Right atrium auricular region (tissue), 2 donors: Measurements from ENCODE around the gene ASMTL. TPM values are rescaled to one million over a fixed set of nuclear protein-coding genes. Genes with fewer than 3 reads are reported as not detected.
"Not testable (repeated sequence)": the region's sequence is repeated elsewhere in the genome, so short reads cannot be mapped to it uniquely, and the experiment has no call there.

Experiments used
- DNase-seq: peaks from one replicate; pipeline ENCODE4 v3.0.0-alpha.2; 2019; ENCODE audit warnings: low spot score
- H3K27ac ChIP-seq, 2 donors: fragments of 200-600 bp; sonication (generic); 1 replicate in 1 of 2; 2 replicates in 1 of 2; pipeline ENCODE4 v1.5.1; 2016 to 2019
- H3K27me3 ChIP-seq, 2 donors: fragments of 200-600 bp; sonication (generic); one replicate each; pipeline versions ENCODE4 v1.5.1 to v1.6.0; 2017 to 2019
- H3K36me3 ChIP-seq: fragments of 200-600 bp; sonication (generic); one replicate; pipeline ENCODE4 v1.5.1; 2016
- H3K4me1 ChIP-seq, 2 donors: fragments of 200-600 bp; sonication (generic); one replicate each; pipeline versions ENCODE4 v1.5.1 to v1.6.0; 2017 to 2019
- H3K4me3 ChIP-seq, 2 donors: fragments of 200-600 bp; sonication (generic); 1 replicate in 1 of 2; 2 replicates in 1 of 2; pipeline ENCODE4 v1.5.1; 2017 to 2019; ENCODE audit warnings: mild to moderate bottlenecking in 1 of 2, moderate library complexity in 1 of 2
- H3K9me3 ChIP-seq, 2 donors: fragments of 200-600 bp; sonication (generic); one replicate each; pipeline ENCODE4 v1.5.1; 2019
- total RNA-seq, 2 donors: library from RNA; depleted of rRNA; stranded (reverse); fragments of >200 nt; gene quantifications; one replicate each; pipeline ENCODE4 v1.1.0, GENCODE V29; 2016
- TF ChIP-seq, protein P1 (sequence below), 2 donors: fragments of 200-600 bp; sonication (generic); IDR thresholded peaks; one replicate each; pipeline ENCODE4 v1.5.1; 2019; ENCODE audit warnings: antibody characterized with exemption in 2 of 2

Gene ASMTL
- total RNA-seq, 2 donors from 2014 or later = 20.1 to 31.9 TPM

DNA sequence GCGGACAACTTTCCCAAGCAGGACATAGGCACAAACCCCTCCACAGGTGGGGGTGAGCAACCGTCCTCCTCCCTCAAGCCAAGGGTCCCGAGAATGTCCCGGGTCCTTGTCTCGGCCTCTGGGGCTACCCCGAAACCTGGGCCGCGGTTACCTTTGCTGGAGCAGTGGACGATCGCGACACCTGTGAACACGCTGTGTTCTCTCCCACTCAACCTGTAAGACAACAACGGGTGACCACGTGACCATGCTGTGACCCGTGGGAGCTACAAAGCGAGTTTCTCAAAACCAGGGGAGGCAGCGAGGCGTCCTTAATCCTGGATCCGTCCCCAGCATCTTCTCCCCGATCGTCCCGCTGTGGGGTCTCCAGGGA lies 17.9 kb downstream of the ASMTL start:
- H3K9me3 ChIP-seq = no peaks in the 10 kb centered on the region
- TF ChIP-seq, protein P1, sequence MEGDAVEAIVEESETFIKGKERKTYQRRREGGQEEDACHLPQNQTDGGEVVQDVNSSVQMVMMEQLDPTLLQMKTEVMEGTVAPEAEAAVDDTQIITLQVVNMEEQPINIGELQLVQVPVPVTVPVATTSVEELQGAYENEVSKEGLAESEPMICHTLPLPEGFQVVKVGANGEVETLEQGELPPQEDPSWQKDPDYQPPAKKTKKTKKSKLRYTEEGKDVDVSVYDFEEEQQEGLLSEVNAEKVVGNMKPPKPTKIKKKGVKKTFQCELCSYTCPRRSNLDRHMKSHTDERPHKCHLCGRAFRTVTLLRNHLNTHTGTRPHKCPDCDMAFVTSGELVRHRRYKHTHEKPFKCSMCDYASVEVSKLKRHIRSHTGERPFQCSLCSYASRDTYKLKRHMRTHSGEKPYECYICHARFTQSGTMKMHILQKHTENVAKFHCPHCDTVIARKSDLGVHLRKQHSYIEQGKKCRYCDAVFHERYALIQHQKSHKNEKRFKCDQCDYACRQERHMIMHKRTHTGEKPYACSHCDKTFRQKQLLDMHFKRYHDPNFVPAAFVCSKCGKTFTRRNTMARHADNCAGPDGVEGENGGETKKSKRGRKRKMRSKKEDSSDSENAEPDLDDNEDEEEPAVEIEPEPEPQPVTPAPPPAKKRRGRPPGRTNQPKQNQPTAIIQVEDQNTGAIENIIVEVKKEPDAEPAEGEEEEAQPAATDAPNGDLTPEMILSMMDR (IDR thresholded peaks at IDR 0.05) = no peak
- H3K36me3 ChIP-seq = peaks cover 33% of the 10 kb centered on the region
- DNase-seq = no peak
- no peak overlapping the region for H3K27ac ChIP-seq
- no peak overlapping the region for H3K4me3 ChIP-seq
- no peaks in the 10 kb centered on the region for H3K4me1 ChIP-seq
- no peaks in the 10 kb centered on the region for H3K27me3 ChIP-seq

DNA sequence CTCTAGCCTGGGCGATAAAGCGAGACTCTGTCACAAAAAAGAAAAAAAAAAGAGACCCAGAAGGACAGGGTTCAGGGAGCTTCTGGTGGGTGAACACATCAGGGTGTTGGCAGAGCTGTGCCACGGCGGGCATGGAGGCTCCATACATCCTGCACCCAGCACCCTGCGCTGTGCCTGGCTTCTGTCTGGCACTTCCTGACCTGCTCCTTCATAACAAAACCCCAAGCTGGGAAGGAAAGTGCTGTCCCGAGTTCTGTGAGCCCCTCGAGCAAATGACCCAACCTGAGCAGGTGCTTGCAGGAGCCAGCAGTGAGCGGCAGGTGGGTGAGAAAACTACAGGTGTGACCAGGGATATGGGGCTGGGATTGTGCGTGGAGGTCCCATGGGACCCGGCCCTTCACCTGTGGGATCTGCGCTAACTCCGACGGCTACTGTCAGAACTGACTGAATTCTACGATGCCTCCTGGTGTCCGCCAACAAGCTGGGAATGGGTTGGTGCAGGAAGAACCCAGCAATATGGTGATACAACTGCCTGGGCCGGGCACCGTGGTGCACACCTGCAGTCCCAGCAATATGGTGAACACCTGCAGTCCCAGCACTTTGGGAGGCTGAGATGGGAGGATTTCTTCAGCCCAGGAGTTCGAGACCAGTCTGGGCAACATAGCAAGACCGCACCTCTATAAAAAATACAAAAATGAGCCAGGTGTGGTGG lies 18.9 kb downstream of the ASMTL start:
- Histone ChIP-seq H3K27me3 (no peaks in the 10 kb centered on the region), H3K9me3 (no peaks in the 10 kb centered on the region), H3K36me3 (peaks cover 31% of the 10 kb centered on the region), H3K27ac (no peak overlapping the region), H3K4me1 (no peaks in the 10 kb centered on the region), H3K4me3 (no peak overlapping the region)
- TF ChIP-seq, protein P1 (IDR thresholded peaks at IDR 0.05) = no peak
- no peak for DNase-seq

DNA sequence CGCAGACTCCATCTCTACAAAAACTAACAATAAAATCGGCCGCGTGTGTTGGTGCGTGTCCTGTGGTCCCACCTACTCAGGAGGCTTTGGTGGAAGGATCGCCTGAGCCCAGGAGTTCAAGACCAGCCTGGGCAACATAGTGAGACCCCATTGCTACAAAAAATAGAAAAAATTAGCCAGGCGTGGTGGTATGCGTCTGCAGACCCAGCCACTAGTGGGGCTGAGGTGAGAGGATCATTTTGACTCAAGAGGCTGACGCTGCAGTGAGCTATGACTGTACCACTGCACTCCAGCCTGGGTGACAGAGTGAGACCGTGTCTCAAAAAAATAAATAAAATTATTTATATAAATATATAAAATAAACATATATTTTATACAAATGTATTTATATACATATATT lies 22.3 kb downstream of the ASMTL start:
- TF ChIP-seq, protein P1 (IDR thresholded peaks at IDR 0.05) = no peak
- Histone ChIP-seq H3K27ac (no peak overlapping the region), H3K9me3 (no peaks in the 10 kb centered on the region), H3K27me3 (no peaks in the 10 kb centered on the region), H3K4me3 (no peak overlapping the region), H3K4me1 (no peaks in the 10 kb centered on the region), H3K36me3 (peaks cover 22% of the 10 kb centered on the region)
- DNase-seq = no peak

DNA sequence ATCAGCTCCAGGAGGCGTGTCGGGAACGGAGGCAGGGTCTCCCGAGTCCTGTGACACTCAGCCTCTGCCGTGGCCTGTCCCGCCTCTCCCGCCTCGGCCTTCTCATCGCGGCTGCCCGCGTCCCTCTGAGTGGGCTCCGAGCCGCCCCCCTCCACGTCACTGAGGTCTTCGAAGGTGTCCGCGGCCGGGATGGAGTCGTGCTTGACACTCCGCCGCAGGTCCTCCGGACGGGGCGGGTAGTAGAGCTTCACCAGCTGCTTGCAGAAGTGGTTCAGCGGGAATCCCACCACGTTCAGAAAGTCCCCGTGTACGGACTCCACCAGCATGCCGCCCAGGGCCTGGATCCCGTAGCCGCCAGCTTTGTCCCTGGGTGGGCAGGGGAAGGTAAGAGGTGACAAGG lies 25.0 kb downstream of the ASMTL start:
- Histone ChIP-seq H3K27me3 (no peaks in the 10 kb centered on the region), H3K27ac (no peak overlapping the region), H3K9me3 (peaks cover 0 to 5% of the 10 kb centered on the region in 2 donors), H3K36me3 (peaks cover 38% of the 10 kb centered on the region), H3K4me1 (no peaks in the 10 kb centered on the region), H3K4me3 (no peak overlapping the region)
- DNase-seq = no peak
- TF ChIP-seq, protein P1 (IDR thresholded peaks at IDR 0.05) = no peak

DNA sequence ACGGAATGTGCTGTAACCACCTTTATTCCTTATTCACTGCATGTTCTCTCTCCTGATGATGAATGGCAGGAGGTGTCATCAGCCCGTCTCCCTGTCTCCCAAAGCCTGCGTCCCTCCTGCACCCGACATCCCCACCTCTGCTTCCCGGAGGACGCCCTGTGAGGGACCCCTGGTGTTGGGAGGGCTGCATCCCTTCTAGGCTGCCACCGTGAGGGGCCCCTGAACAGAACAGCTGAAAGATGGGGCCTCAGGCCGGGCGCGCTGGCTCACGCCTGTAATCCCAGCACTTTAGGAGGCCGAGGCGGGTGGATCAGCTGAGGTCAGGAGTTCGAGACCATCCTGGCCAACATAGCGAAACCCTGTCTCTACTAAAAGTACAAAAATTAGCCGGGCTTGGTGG lies 26.4 kb downstream of the ASMTL start:
- not testable (repeated sequence) for DNase-seq, H3K4me3 ChIP-seq, H3K27ac ChIP-seq, H3K27me3 ChIP-seq, H3K4me1 ChIP-seq
- H3K9me3 ChIP-seq = peaks cover 0 to 18% of the 10 kb centered on the region in 2 donors
- peaks cover 44% of the 10 kb centered on the region for H3K36me3 ChIP-seq

DNA sequence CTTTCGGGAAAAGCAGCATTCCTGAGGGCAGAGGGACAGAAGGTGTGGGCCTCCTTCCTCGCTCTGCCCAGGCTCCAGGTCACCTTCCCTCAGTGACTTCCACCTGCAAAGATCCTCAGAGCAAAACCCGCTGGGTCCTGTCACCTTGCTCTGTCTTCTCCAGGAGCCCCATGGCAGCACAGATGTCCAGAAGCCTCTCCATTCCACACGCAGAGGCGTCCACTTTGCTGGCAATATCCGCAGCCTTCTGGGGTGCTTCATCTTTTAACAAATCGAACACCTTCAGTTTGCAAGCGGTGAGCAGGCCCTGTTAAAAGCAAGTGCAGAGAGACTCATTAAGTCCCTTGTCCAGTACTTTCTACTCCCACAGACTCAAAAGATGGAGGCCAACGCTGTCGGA lies 27.3 kb downstream of the ASMTL start:
- H3K27ac ChIP-seq = no peak overlapping the region
- TF ChIP-seq, protein P1 (IDR thresholded peaks at IDR 0.05) = no peak
- no peaks in the 10 kb centered on the region for H3K27me3 ChIP-seq
- no peak overlapping the region for H3K4me3 ChIP-seq
- H3K36me3 ChIP-seq = peaks cover 46% of the 10 kb centered on the region
- H3K4me1 ChIP-seq = no peaks in the 10 kb centered on the region
- peaks cover 0 to 18% of the 10 kb centered on the region in 2 donors for H3K9me3 ChIP-seq
- DNase-seq = no peak
